HepG2 (cell line): ENCODE data around the gene ASH1L. TPM values are rescaled to one million over a fixed set of nuclear protein-coding genes. Genes with fewer than 3 reads are reported as not detected.

ENCODE experiments used
- ATAC-seq: fragments of 200-7000 bp; cut with Tn5 transposase; 3 replicates; pipeline ENCODE4 v1.9.1; 2020; ENCODE audit warnings: mild to moderate bottlenecking, moderate library complexity
- BruUV-seq: library from RNA; stranded (reverse); fragments of 400-500 nt; replicated peaks from 2 replicates; lab custom pipeline; 2021; lab: Mats Ljungman, UMichigan
- CTCF ChIA-PET: fragments of 300-600 bp; formaldehyde crosslinking; extraction: SDS; loops from one replicate; lab custom pipeline; 2021; ENCODE audit warnings: low total read pairs, inconsistent platforms, low intra/inter-chr PET ratio; lab: Yijun Ruan, JAX
- POLR2A ChIA-PET: fragments of 350-600 bp; sonication (Branson Sonifier 250); formaldehyde crosslinking; loops from one replicate; lab custom pipeline; 2020; ENCODE audit warnings: antibody characterized with exemption, inconsistent platforms; lab: Yijun Ruan, JAX
- DNase-seq: peaks from one replicate; pipeline ENCODE4 v3.0.0-alpha.2; 2015; ENCODE audit warnings: low spot score
- FAIRE-seq: peaks from 3 replicates; lab custom pipeline; 2011; peaks lifted over from hg19 to GRCh38; lab: Jason Lieb, UNC
- H2AFZ ChIP-seq: one replicate; pipeline ENCODE4 v1.6.1; 2011; ENCODE audit warnings: low read length, inconsistent platforms
- H3K27ac ChIP-seq: fragments of 300-600 bp; 3 replicates; pipeline ENCODE4 v1.8.0; 2011; ENCODE audit warnings: mixed run types, mild to moderate bottlenecking, mixed read lengths, low read length, inconsistent platforms; ENCODE audit not compliant: insufficient read depth; ENCODE audit errors: extremely low read length
- H3K27me3 ChIP-seq, 2 experiments: fragments of 200-600 bp in 1 of 2; 2 replicates in 1 of 2; 3 replicates in 1 of 2; pipeline versions ENCODE4 v1.6.0 to v1.8.0; 2011; ENCODE audit warnings: low read length in 2 of 2, mild to moderate bottlenecking in 2 of 2, moderate library complexity in 2 of 2, inconsistent platforms in 1 of 2; ENCODE audit not compliant: insufficient read depth in 2 of 2, control insufficient read depth in 1 of 2
- H3K36me3 ChIP-seq, 2 experiments: fragments of 200-600 bp in 1 of 2; replicated peaks in 1 of 2; 2 replicates in 1 of 2; 3 replicates in 1 of 2; pipeline versions ENCODE4 v1.5.1 to v1.8.0; 2011; ENCODE audit warnings: low read length in 2 of 2, inconsistent platforms in 1 of 2; ENCODE audit not compliant: insufficient read depth in 2 of 2, control insufficient read depth in 1 of 2
- H3K4me1 ChIP-seq: 2 replicates; pipeline ENCODE4 v1.5.1; 2012; ENCODE audit warnings: low read length, inconsistent platforms; ENCODE audit not compliant: insufficient read depth
- H3K4me2 ChIP-seq: 2 replicates; pipeline ENCODE4 v1.6.0; 2011; ENCODE audit warnings: low read depth, low read length, inconsistent platforms
- H3K4me3 ChIP-seq, 3 experiments: fragments of 200-600 bp in 1 of 3; sonication (generic), shearing (Covaris generic) in 1 of 3; replicated peaks in 1 of 3; 2 replicates each; pipeline ENCODE4 v1.5.1; 2011 to 2016; ENCODE audit warnings: low read length in 3 of 3, inconsistent platforms in 2 of 3, low read depth in 2 of 3, mild to moderate bottlenecking in 2 of 3, control low read depth in 1 of 3, mixed read lengths in 1 of 3; ENCODE audit not compliant: insufficient read depth in 1 of 3
- H3K79me2 ChIP-seq: one replicate; pipeline ENCODE4 v1.6.1; 2011; ENCODE audit warnings: low read length, inconsistent platforms; ENCODE audit not compliant: insufficient read depth
- H3K9ac ChIP-seq: 2 replicates; pipeline ENCODE4 v1.6.0; 2011; ENCODE audit warnings: mild to moderate bottlenecking, low read depth, low read length, inconsistent platforms; ENCODE audit not compliant: insufficient read depth
- H3K9me3 ChIP-seq: 2 replicates; pipeline ENCODE4 v1.5.1; 2012; ENCODE audit warnings: mild to moderate bottlenecking, low read length
- H4K20me1 ChIP-seq: 2 replicates; pipeline ENCODE4 v1.6.0; 2011; ENCODE audit warnings: inconsistent platforms, mild to moderate bottlenecking, low read length, moderate library complexity; ENCODE audit not compliant: insufficient read depth
- CBX1 ChIP-seq: IDR thresholded peaks from one replicate; pipeline ENCODE4 v1.6.1; 2016; ENCODE audit warnings: antibody characterized with exemption, low read depth
- KDM3A ChIP-seq: IDR thresholded peaks from 2 replicates; pipeline ENCODE4 v1.6.1; 2018; ENCODE audit warnings: low read depth, missing compliant biosample characterization
- MATR3 ChIP-seq: sonication (generic); formaldehyde crosslinking; IDR thresholded peaks from 2 replicates; pipeline ENCODE4 v1.4.0; 2020; ENCODE audit warnings: missing genetic modification reagents
- RBM39 ChIP-seq: fragments of 200-400 bp; formaldehyde crosslinking; IDR thresholded peaks from one replicate; pipeline ENCODE4 v1.6.1; 2018; ENCODE audit warnings: antibody characterized with exemption, mild to moderate bottlenecking, low read depth, low read length; ENCODE audit not compliant: poor library complexity, severe bottlenecking
- STAG1 ChIP-seq: sonication (generic); formaldehyde crosslinking; IDR thresholded peaks from 2 replicates; pipeline ENCODE4 v1.4.0; 2020; ENCODE audit warnings: missing genetic modification reagents
- ZNF567 ChIP-seq: sonication (generic); formaldehyde crosslinking; IDR thresholded peaks from 2 replicates; pipeline ENCODE4 v1.8.1; 2023; ENCODE audit warnings: mild to moderate bottlenecking, missing genetic modification reagents, borderline replicate concordance
- ZSCAN22 ChIP-seq: sonication (generic); formaldehyde crosslinking; IDR thresholded peaks from 2 replicates; pipeline ENCODE4 v1.4.0; 2020; ENCODE audit warnings: mild to moderate bottlenecking, missing genetic modification reagents
- ZSCAN25 ChIP-seq: sonication (generic); formaldehyde crosslinking; IDR thresholded peaks from 2 replicates; pipeline ENCODE4 v1.8.0; 2022; ENCODE audit warnings: mild to moderate bottlenecking, missing genetic modification reagents
- WGBS: methylation state at CpG from one replicate; pipeline ENCODE4 v1.1.6; 2017; ENCODE audit warnings: low lambda C conversion rate; 5-methylcytosine and 5-hydroxymethylcytosine counted together
- in situ Hi-C: cut with HindIII; loops from 2 replicates; pipeline ENCODE4 v1.10.0; 2017; ENCODE audit warnings: low pct_unique_long_range_greater_than_20kb; ENCODE audit not compliant: extremely low pct_ligation_motif_present
- intact Hi-C: fragments of 100-400 bp; cut with micrococcal nuclease; formaldehyde crosslinking; loops from one replicate; pipeline ENCODE4 v1.10.0; 2022; ENCODE audit not compliant: unreplicated experiment
- polyA plus RNA-seq, 8 experiments: library from polyadenylated mRNA; depleted of rRNA in 3 of 8; stranded (reverse) in 7 of 8; unstranded in 1 of 8; fragments of >200 nt; fragmentation: Illumina TruSeq in 4 of 8; extraction: Trizol in 4 of 8; gene quantifications; 2 replicates each; pipeline versions ENCODE4 v1.2.1 to v1.2.3, GENCODE V29; 2011 to 2016; ENCODE audit warnings: low read depth in 4 of 8, missing spikeins in 1 of 8, mixed read lengths in 1 of 8; ENCODE audit not compliant: insufficient read depth in 1 of 8
- total RNA-seq, 5 experiments: library from RNA; depleted of rRNA; stranded (reverse); fragments of >200 nt; fragmentation: Illumina TruSeq; extraction: Trizol; gene quantifications; 2 replicates each; pipeline ENCODE4 v1.2.3, GENCODE V29; 2016; ENCODE audit warnings: low read depth in 1 of 5
- TF ChIP-seq, protein P1 (sequence below), 2 experiments: fragments of 450-650 bp in 1 of 2; sonication (generic) in 1 of 2; formaldehyde crosslinking in 1 of 2; IDR thresholded peaks; 2 replicates each; pipeline versions ENCODE4 v1.6.1 to v1.8.0; 2016 to 2022; ENCODE audit warnings: antibody characterized with exemption in 1 of 2, mild to moderate bottlenecking in 1 of 2, missing genetic modification reagents in 1 of 2
- TF ChIP-seq, protein P2 (sequence below): sonication (generic); formaldehyde crosslinking; IDR thresholded peaks from 2 replicates; pipeline ENCODE4 v1.5.1; 2020; ENCODE audit warnings: mild to moderate bottlenecking, missing genetic modification reagents, borderline replicate concordance

Gene ASH1L
- total and polyA plus RNA-seq, 2 of the 13 experiments (the other 11 are each of a cell fraction or from before 2014, with no cell fraction given), result 10.2 to 15.3 TPM

DNA sequence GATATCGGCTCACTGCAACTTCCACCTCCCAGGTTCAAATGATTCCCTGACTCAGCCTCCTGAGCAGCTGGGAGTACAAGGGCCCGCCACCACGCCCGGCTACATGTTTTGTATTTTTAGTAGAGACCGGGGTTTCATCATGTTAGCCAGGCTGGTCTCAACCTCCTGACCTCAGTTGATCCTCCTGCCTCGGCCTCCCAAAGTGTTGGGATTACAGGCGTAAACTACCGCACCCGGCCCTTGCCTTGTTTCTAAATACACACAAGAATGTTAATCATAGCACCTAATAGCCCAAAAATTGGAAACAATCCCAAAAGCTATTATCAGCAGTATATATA is 46.3 kb upstream of the ASH1L start:
- in situ Hi-C loops, result no loop called here
- no peak for DNase-seq
- CTCF ChIA-PET, result no interaction called here
- H3K4me2 ChIP-seq, result no peak overlapping the region
- no peaks in the 10 kb centered on the region for H3K27me3 ChIP-seq
- H3K36me3 ChIP-seq, result peaks cover 0 to 10% of the 10 kb centered on the region in 2 experiments; a peak in 2 of 5 replicates
- no peaks in the 10 kb centered on the region for H4K20me1 ChIP-seq
- peaks cover 4% of the 10 kb centered on the region for H3K79me2 ChIP-seq
- no peak overlapping the region for H3K4me3 ChIP-seq
- POLR2A ChIA-PET, result no interaction called here
- no peak overlapping the region for H2AFZ ChIP-seq
- H3K27ac ChIP-seq, result no peak overlapping the region
- BruUV-seq, result no TSS peak
- intact Hi-C loops, result no loop called here
- FAIRE-seq, result no peak
- 0 out of 2 replicates have a peak, but pooled peaks cover 5% of the 10 kb centered on the region for H3K4me1 ChIP-seq
- WGBS, result 99% methylated on average over 9 of the region's 9 CpGs
- H3K9ac ChIP-seq, result no peak overlapping the region
- no peak for ATAC-seq
- no peaks in the 10 kb centered on the region for H3K9me3 ChIP-seq
- TF ChIP-seq, protein P1, sequence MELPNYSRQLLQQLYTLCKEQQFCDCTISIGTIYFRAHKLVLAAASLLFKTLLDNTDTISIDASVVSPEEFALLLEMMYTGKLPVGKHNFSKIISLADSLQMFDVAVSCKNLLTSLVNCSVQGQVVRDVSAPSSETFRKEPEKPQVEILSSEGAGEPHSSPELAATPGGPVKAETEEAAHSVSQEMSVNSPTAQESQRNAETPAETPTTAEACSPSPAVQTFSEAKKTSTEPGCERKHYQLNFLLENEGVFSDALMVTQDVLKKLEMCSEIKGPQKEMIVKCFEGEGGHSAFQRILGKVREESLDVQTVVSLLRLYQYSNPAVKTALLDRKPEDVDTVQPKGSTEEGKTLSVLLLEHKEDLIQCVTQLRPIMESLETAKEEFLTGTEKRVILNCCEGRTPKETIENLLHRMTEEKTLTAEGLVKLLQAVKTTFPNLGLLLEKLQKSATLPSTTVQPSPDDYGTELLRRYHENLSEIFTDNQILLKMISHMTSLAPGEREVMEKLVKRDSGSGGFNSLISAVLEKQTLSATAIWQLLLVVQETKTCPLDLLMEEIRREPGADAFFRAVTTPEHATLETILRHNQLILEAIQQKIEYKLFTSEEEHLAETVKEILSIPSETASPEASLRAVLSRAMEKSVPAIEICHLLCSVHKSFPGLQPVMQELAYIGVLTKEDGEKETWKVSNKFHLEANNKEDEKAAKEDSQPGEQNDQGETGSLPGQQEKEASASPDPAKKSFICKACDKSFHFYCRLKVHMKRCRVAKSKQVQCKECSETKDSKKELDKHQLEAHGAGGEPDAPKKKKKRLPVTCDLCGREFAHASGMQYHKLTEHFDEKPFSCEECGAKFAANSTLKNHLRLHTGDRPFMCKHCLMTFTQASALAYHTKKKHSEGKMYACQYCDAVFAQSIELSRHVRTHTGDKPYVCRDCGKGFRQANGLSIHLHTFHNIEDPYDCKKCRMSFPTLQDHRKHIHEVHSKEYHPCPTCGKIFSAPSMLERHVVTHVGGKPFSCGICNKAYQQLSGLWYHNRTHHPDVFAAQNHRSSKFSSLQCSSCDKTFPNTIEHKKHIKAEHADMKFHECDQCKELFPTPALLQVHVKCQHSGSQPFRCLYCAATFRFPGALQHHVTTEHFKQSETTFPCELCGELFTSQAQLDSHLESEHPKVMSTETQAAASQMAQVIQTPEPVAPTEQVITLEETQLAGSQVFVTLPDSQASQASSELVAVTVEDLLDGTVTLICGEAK (IDR thresholded peaks at IDR 0.05), result no peak
- TF ChIP-seq, protein P1 (CRISPR knock-in tag; IDR thresholded peaks at IDR 0.05), result no peak
- TF ChIP-seq MATR3 (no peak), ZNF567 (CRISPR knock-in tag) (no peak), STAG1 (no peak), KDM3A (no peak), ZSCAN22 (no peak), RBM39 (no peak), ZSCAN25 (no peak), CBX1 (no peak)
- TF ChIP-seq, protein P2, sequence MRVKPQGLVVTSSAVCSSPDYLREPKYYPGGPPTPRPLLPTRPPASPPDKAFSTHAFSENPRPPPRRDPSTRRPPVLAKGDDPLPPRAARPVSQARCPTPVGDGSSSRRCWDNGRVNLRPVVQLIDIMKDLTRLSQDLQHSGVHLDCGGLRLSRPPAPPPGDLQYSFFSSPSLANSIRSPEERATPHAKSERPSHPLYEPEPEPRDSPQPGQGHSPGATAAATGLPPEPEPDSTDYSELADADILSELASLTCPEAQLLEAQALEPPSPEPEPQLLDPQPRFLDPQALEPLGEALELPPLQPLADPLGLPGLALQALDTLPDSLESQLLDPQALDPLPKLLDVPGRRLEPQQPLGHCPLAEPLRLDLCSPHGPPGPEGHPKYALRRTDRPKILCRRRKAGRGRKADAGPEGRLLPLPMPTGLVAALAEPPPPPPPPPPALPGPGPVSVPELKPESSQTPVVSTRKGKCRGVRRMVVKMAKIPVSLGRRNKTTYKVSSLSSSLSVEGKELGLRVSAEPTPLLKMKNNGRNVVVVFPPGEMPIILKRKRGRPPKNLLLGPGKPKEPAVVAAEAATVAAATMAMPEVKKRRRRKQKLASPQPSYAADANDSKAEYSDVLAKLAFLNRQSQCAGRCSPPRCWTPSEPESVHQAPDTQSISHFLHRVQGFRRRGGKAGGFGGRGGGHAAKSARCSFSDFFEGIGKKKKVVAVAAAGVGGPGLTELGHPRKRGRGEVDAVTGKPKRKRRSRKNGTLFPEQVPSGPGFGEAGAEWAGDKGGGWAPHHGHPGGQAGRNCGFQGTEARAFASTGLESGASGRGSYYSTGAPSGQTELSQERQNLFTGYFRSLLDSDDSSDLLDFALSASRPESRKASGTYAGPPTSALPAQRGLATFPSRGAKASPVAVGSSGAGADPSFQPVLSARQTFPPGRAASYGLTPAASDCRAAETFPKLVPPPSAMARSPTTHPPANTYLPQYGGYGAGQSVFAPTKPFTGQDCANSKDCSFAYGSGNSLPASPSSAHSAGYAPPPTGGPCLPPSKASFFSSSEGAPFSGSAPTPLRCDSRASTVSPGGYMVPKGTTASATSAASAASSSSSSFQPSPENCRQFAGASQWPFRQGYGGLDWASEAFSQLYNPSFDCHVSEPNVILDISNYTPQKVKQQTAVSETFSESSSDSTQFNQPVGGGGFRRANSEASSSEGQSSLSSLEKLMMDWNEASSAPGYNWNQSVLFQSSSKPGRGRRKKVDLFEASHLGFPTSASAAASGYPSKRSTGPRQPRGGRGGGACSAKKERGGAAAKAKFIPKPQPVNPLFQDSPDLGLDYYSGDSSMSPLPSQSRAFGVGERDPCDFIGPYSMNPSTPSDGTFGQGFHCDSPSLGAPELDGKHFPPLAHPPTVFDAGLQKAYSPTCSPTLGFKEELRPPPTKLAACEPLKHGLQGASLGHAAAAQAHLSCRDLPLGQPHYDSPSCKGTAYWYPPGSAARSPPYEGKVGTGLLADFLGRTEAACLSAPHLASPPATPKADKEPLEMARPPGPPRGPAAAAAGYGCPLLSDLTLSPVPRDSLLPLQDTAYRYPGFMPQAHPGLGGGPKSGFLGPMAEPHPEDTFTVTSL (CRISPR knock-in tag), result no peak
